Measurements from ENCODE around the gene HCRTR1. TPM values are rescaled to one million over a fixed set of nuclear protein-coding genes. Genes with fewer than 3 reads are reported as not detected.

HCRTR1 gene
- total and polyA plus RNA-seq, 2 of the 8 experiments (the other 6 are each of a cell fraction or from before 2014, with no cell fraction given), result 0.35 to 0.39 TPM

DNA sequence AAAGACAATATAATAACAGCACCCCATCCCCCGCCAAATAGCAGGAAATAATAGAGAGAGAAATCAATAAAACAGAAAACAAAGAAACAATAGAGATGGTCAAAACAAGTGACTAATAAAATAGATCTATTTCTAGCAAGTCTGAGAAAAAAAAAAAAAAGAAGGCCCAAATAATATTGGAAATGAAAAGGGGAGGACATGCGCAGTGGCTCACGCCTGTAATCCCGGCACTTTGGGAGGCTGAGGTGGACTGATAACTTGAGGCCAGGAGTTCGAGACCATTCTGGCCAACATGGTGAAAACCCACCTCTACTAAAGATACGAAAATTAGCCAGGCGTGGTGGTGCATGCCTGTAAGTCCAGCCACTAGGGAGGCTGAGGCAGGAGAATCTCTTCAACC, 18.5 kb upstream of the HCRTR1 start:
- H3K27me3 ChIP-seq (replicated peaks in 1 of 4; ENCODE audit: control insufficient read depth in 3 of 4, extremely low read depth in 1 of 4, insufficient read depth in 3 of 4, low read length in 3 of 4), result no peaks in the 10 kb centered on the region
- no peaks in the 10 kb centered on the region for H3K9me3 ChIP-seq (ENCODE audit: insufficient read depth in 2 of 2, low read depth in 1 of 2, low read length in 1 of 2)
- H3K56ac ChIP-seq (replicated peaks; ENCODE audit: insufficient read length, low read depth, low read length), result no peak overlapping the region
- 74% methylated on average over 7 of the region's 7 CpGs; no CpG with 5 or more reads in 1 of the 2 experiments for WGBS, 2 experiments (ENCODE audit: extremely low coverage in 1 of 2, insufficient coverage in 1 of 2, insufficient read length in 1 of 2, insufficient replicate concordance in 2 of 2, low coverage in 1 of 2, low lambda C conversion rate in 2 of 2, missing lambda C conversion rate in 1 of 2)
- no peak overlapping the region for H4K91ac ChIP-seq (replicated peaks; ENCODE audit: insufficient read length, low read length)
- no peak for FAIRE-seq
- H3K9ac ChIP-seq (replicated peaks in 1 of 4; ENCODE audit: extremely low read depth in 1 of 4, low read depth in 3 of 4, low read length in 3 of 4), result no peak overlapping the region
- no peaks in the 10 kb centered on the region for H4K20me1 ChIP-seq (replicated peaks in 1 of 2; ENCODE audit: control insufficient read depth in 1 of 2, insufficient read depth in 2 of 2, low read length in 2 of 2)
- H2BK15ac ChIP-seq (ENCODE audit: low read length), result no peak overlapping the region
- H3K23ac ChIP-seq (ENCODE audit: insufficient read length), result no peak overlapping the region
- H4K8ac ChIP-seq (ENCODE audit: extremely low read depth, insufficient read depth, low read length), result no peak overlapping the region
- no peak overlapping the region for H2BK20ac ChIP-seq (ENCODE audit: low read length)
- no peaks in the 10 kb centered on the region for H3K36me3 ChIP-seq (ENCODE audit: control insufficient read depth in 2 of 4, insufficient read depth in 4 of 4, low read length in 3 of 4)
- no peak overlapping the region for H2AK5ac ChIP-seq (ENCODE audit: low read depth, low read length)
- DNase-seq (ENCODE audit: low read depth in 1 of 2, low spot score in 2 of 2), result no peak
- H3K79me1 ChIP-seq (ENCODE audit: low read depth, low read length), result no peaks in the 10 kb centered on the region
- no peaks in the 10 kb centered on the region for H3K23me2 ChIP-seq (ENCODE audit: low read depth, low read length)
- POLR2A ChIA-PET (ENCODE audit: partially characterized antibody), result no interaction called here
- no peak overlapping the region for H3K18ac ChIP-seq (ENCODE audit: extremely low read depth, low read length)
- no peak overlapping the region for H2BK5ac ChIP-seq (ENCODE audit: low read depth, low read length)
- no peak overlapping the region for H3K14ac ChIP-seq (ENCODE audit: insufficient read length)
- no peak overlapping the region for H2BK12ac ChIP-seq (ENCODE audit: low read depth, low read length)
- no peaks in the 10 kb centered on the region for H3K4me1 ChIP-seq (replicated peaks in 1 of 4; ENCODE audit: control insufficient read depth in 3 of 4, insufficient read depth in 4 of 4, low read length in 3 of 4)
- H3K4ac ChIP-seq (replicated peaks; ENCODE audit: insufficient read length, low read depth, low read length), result no peak overlapping the region
- no peak overlapping the region for H2AFZ ChIP-seq (ENCODE audit: low read length)
- H3K4me2 ChIP-seq (ENCODE audit: insufficient read depth in 1 of 2, low read depth in 2 of 2, low read length in 2 of 2), result no peak overlapping the region
- H4K5ac ChIP-seq (ENCODE audit: insufficient read length, low read depth, low read length), result no peak overlapping the region
- no peak overlapping the region for H3K4me3 ChIP-seq (ENCODE audit: extremely low read depth in 1 of 4, insufficient read depth in 2 of 4, low read depth in 3 of 4, low read length in 4 of 4)
- no peak overlapping the region for H3K27ac ChIP-seq (ENCODE audit: low read depth, low read length)
- CTCF ChIA-PET (ENCODE audit: partially characterized antibody), result interaction anchor here (1.1 to 2.5 kb wide), 5 partner anchors 11 to 36 kb away, joined by 3 to 9 read pairs (median 4); no protein-coding TSS in a partner anchor
- no peak overlapping the region for H2BK120ac ChIP-seq (replicated peaks; ENCODE audit: low read depth, low read length)
- H3K79me2 ChIP-seq (ENCODE audit: control insufficient read depth in 1 of 2, insufficient read depth in 2 of 2, low read length in 2 of 2), result no peaks in the 10 kb centered on the region
- TF ChIP-seq TAF7 (optimal IDR thresholded peaks at IDR 0.05; ENCODE audit: borderline replicate concordance, low read depth, low read length) (no peak), CHD1 (IDR thresholded peaks at IDR 0.05; ENCODE audit: low read depth, low read length) (no peak), TEAD4 (IDR thresholded peaks at IDR 0.05; ENCODE audit: low read depth, low read length) (no peak), KDM4A (IDR thresholded peaks at IDR 0.05; ENCODE audit: low read depth, low read length, severe bottlenecking) (no peak), TBP (IDR thresholded peaks at IDR 0.05; ENCODE audit: low read depth, low read length) (no peak), SP1 (IDR thresholded peaks at IDR 0.05; ENCODE audit: low read depth, low read length) (no peak), RFX5 (IDR thresholded peaks at IDR 0.05; ENCODE audit: borderline replicate concordance, low read depth, low read length) (no peak), RBBP5 (IDR thresholded peaks at IDR 0.05; ENCODE audit: borderline replicate concordance, low read depth, low read length) (no peak), JUND (IDR thresholded peaks at IDR 0.05; ENCODE audit: low read length) (no peak), HDAC2 (IDR thresholded peaks at IDR 0.05; ENCODE audit: borderline replicate concordance in 1 of 2, low read depth in 2 of 2, low read length in 2 of 2) (no peak), PHF8 (conservative IDR thresholded peaks at IDR 0.05; ENCODE audit: low read depth, low read length) (no peak), EP300 (IDR thresholded peaks at IDR 0.05; ENCODE audit: borderline replicate concordance in 1 of 2, low read depth in 2 of 2, low read length in 2 of 2) (no peak), GABPA (IDR thresholded peaks at IDR 0.05; ENCODE audit: borderline replicate concordance, insufficient read depth, low read length) (no peak)
- TF ChIP-seq, protein P1, sequence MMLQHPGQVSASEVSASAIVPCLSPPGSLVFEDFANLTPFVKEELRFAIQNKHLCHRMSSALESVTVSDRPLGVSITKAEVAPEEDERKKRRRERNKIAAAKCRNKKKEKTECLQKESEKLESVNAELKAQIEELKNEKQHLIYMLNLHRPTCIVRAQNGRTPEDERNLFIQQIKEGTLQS (IDR thresholded peaks at IDR 0.05; ENCODE audit: insufficient read depth, low read depth, low read length), result no peak
